ENCODE data around the gene FRMD3. TPM values are rescaled to one million over a fixed set of nuclear protein-coding genes. Genes with fewer than 3 reads are reported as not detected.

FRMD3 gene
- total and polyA plus RNA-seq, 7 experiments from 2014 or later: 0.85 to 2.5 (median 0.97) TPM; not detected in 1

GRCh38 chr9:83196946-83197345, 341.3 kb downstream of the FRMD3 start:
- H3K27me3 ChIP-seq (ENCODE audit: control insufficient read depth in 2 of 2, insufficient read depth in 2 of 2, low read length in 2 of 2): no peaks in the 10 kb centered on the region
- ChIA-PET CTCF (no interaction called here), POLR2A (no interaction called here)
- no peaks in the 10 kb centered on the region for H3K36me3 Mint-ChIP-seq
- H3K4me3 ChIP-seq (ENCODE audit: low read length): no peak overlapping the region
- peaks cover 4 to 22% (median 17%) of the 10 kb centered on the region in 5 donors for H3K27me3 Mint-ChIP-seq
- no peaks in the 10 kb centered on the region for H3K4me1 Mint-ChIP-seq
- no peaks in the 10 kb centered on the region for H3K36me3 ChIP-seq (ENCODE audit: control insufficient read depth in 2 of 3, insufficient read depth in 3 of 3, low read length in 3 of 3)
- no peak overlapping the region for H3K4me3 Mint-ChIP-seq
- ATAC-seq (no peak), DNase-seq (no peak)
- H3K9me3 Mint-ChIP-seq: peaks cover 0 to 1% (median 0%) of the 10 kb centered on the region in 11 donors
- H3K4me1 ChIP-seq (ENCODE audit: control insufficient read depth in 2 of 2, insufficient read depth in 2 of 2, low read length in 2 of 2): no peaks in the 10 kb centered on the region
- H3K9me3 ChIP-seq (ENCODE audit: control insufficient read depth in 2 of 3, low read length in 3 of 3): no peaks in the 10 kb centered on the region
- intact Hi-C loops (cut with micrococcal nuclease): no loop called here
- no peak overlapping the region for H3K27ac ChIP-seq (ENCODE audit: low read depth, low read length)
- H3K27ac Mint-ChIP-seq: no peak overlapping the region

Other genes starting within 250 kb of the FRMD3 start
- 10 to 100 TPM in 3 of 5 experiments, 1 to 10 TPM in 2; 8.5 to 11.3 (median 10.9) TPM for gene IDNK, start 84.7 kb upstream of the FRMD3 start, total RNA-seq
- gene IDNK, start 84.7 kb upstream of the FRMD3 start, polyA plus RNA-seq: 10 to 100 TPM; 10.7 to 15.3 TPM
- 100 to 1,000 TPM; 104 to 139 (median 114) TPM for gene UBQLN1, start 169.6 kb upstream of the FRMD3 start, total RNA-seq
- 10 to 100 TPM; 71.8 to 82.3 TPM for gene UBQLN1, start 169.6 kb upstream of the FRMD3 start, polyA plus RNA-seq